Upper lobe of left lung (tissue), 6 donors: ENCODE data around the gene VAMP1. TPM values are rescaled to one million over a fixed set of nuclear protein-coding genes. Genes with fewer than 3 reads are reported as not detected.
"Not testable (repeated sequence)": the region's sequence is repeated elsewhere in the genome, so short reads cannot be mapped to it uniquely, and the experiment has no call there.

Source experiments
- ATAC-seq, 2 donors: fragments of 200-7000 bp; cut with Tn5 transposase; one replicate each; pipeline ENCODE4 v1.9.1; 2022; ENCODE audit warnings: mild to moderate bottlenecking in 2 of 2, moderate library complexity in 2 of 2; ENCODE audit not compliant: low FRiP score in 2 of 2
- DNase-seq, 2 donors: peaks; one replicate each; pipeline ENCODE4 v3.0.0-alpha.2; 2019 to 2020
- H3K27ac ChIP-seq, 4 donors: fragments of 200-600 bp; sonication (generic); one replicate each; pipeline ENCODE4 v1.5.1; 2016 to 2019
- H3K27me3 ChIP-seq, 4 donors: fragments of 200-600 bp; sonication (generic); one replicate each; pipeline ENCODE4 v1.5.1; 2017 to 2019
- H3K36me3 ChIP-seq, 4 donors: fragments of 200-600 bp; sonication (generic); one replicate each; pipeline ENCODE4 v1.5.1; 2016 to 2019
- H3K4me1 ChIP-seq, 4 donors: fragments of 200-600 bp; sonication (generic); one replicate each; pipeline ENCODE4 v1.5.1; 2018 to 2019
- H3K4me3 ChIP-seq, 4 donors: fragments of 200-600 bp; sonication (generic); one replicate each; pipeline ENCODE4 v1.5.1; 2017 to 2019; ENCODE audit warnings: mild to moderate bottlenecking in 2 of 4, moderate library complexity in 1 of 4
- H3K9me3 ChIP-seq, 4 donors: fragments of 200-600 bp; sonication (generic); one replicate each; pipeline ENCODE4 v1.5.1; 2018 to 2019
- CTCF ChIP-seq, 6 experiments: fragments of 450-650 bp in 4 of 6; fragments of 200-600 bp in 2 of 6; sonication (generic) in 2 of 6; IDR thresholded peaks; one replicate each; pipeline ENCODE4 v1.5.1; 2016 to 2019; ENCODE audit warnings: antibody characterized with exemption in 6 of 6
- EP300 ChIP-seq, 4 donors: sonication (generic); formaldehyde crosslinking; IDR thresholded peaks; one replicate each; pipeline ENCODE4 v1.5.1; 2017; ENCODE audit warnings: antibody characterized with exemption in 4 of 4, control low read depth in 2 of 4
- POLR2A ChIP-seq, 4 donors: fragments of 450-650 bp; IDR thresholded peaks; one replicate each; pipeline ENCODE4 v1.5.1; 2016 to 2017; ENCODE audit warnings: antibody characterized with exemption in 4 of 4, mild to moderate bottlenecking in 2 of 4
- POLR2AphosphoS5 ChIP-seq, 2 donors: sonication (generic); formaldehyde crosslinking; IDR thresholded peaks; one replicate each; pipeline ENCODE4 v1.5.1; 2017; ENCODE audit warnings: antibody characterized with exemption in 2 of 2
- WGBS, 2 donors: methylation state at CpG; one replicate each; pipeline ENCODE4 v1.1.5; 2017 to 2018; 5-methylcytosine and 5-hydroxymethylcytosine counted together
- total RNA-seq, 6 donors: library from RNA; depleted of rRNA in 4 of 6; stranded (reverse); fragments of >200 nt in 4 of 6; gene quantifications; one replicate each; pipeline versions ENCODE4 v1.1.0 to v1.2.1, GENCODE V29; 2016 to 2021
- donor health status: DM: no; HTN: no; CAD: no; lungs with moderate emphysema.
- donor health status: DM: no; HTN: yes; CAD: no; lungs with severe emphysema.

The VAMP1 gene
- total RNA-seq, 6 donors from 2014 or later: 4.6 to 25.1 (median 7.1) TPM

- no peak for ATAC-seq
- Histone ChIP-seq H3K27me3 (no peaks in the 10 kb centered on the region), H3K4me3 (no peak overlapping the region), H3K36me3 (no peaks in the 10 kb centered on the region), H3K4me1 (peaks cover 0 to 1% (median under 1%) of the 10 kb centered on the region in 4 donors), H3K9me3 (no peaks in the 10 kb centered on the region), H3K27ac (no peak overlapping the region)
- TF ChIP-seq POLR2A (IDR thresholded peaks at IDR 0.05) (no peak), POLR2AphosphoS5 (IDR thresholded peaks at IDR 0.05) (no peak), EP300 (IDR thresholded peaks at IDR 0.05) (no peak), CTCF (IDR thresholded peaks at IDR 0.05) (no peak)
- no peak for DNase-seq
- 42 to 60% methylated on average over 3 of the region's 3 CpGs for WGBS, 2 donors
Observed at GRCh38 chr12:6476489-6476888, 6.0 kb upstream of the VAMP1 start.

- not testable (repeated sequence) for H3K27ac ChIP-seq, ATAC-seq, H3K9me3 ChIP-seq, H3K36me3 ChIP-seq, H3K27me3 ChIP-seq, H3K4me1 ChIP-seq, H3K4me3 ChIP-seq
- 91 to 94% methylated on average over 20 to 39 of the region's 48 CpGs for WGBS, 2 donors
- DNase-seq: peak in 1 of 2 donors; percentile 77
Observed at GRCh38 chr12:6475233-6475975, 4.9 kb upstream of the VAMP1 start.

- no peak overlapping the region for H3K4me3 ChIP-seq
- H3K27me3 ChIP-seq: no peaks in the 10 kb centered on the region
- DNase-seq: no peak
- no peak for ATAC-seq
- no peak overlapping the region for H3K27ac ChIP-seq
- no peaks in the 10 kb centered on the region for H3K36me3 ChIP-seq
- WGBS, 2 donors: 88 to 93% methylated on average over 11 of the region's 11 CpGs
- peaks cover 13 to 32% (median 20%) of the 10 kb centered on the region in 4 donors for H3K4me1 ChIP-seq
- no peaks in the 10 kb centered on the region for H3K9me3 ChIP-seq
- TF ChIP-seq POLR2A (IDR thresholded peaks at IDR 0.05) (no peak), POLR2AphosphoS5 (IDR thresholded peaks at IDR 0.05) (no peak), EP300 (IDR thresholded peaks at IDR 0.05) (no peak), CTCF (IDR thresholded peaks at IDR 0.05) (no peak)
Observed at GRCh38 chr12:6472491-6472890, 2.0 kb upstream of the VAMP1 start.

- 71 to 92% methylated on average over 1 of the region's 1 CpG for WGBS, 2 donors
- Histone ChIP-seq H3K27me3 (no peaks in the 10 kb centered on the region), H3K4me1 (peaks cover 13 to 32% (median 20%) of the 10 kb centered on the region in 4 donors), H3K27ac (no peak overlapping the region), H3K9me3 (no peaks in the 10 kb centered on the region), H3K4me3 (no peak overlapping the region), H3K36me3 (no peaks in the 10 kb centered on the region)
- TF ChIP-seq CTCF (IDR thresholded peaks at IDR 0.05) (no peak), POLR2A (IDR thresholded peaks at IDR 0.05) (no peak)
- ATAC-seq (no peak), DNase-seq (no peak)
Observed at GRCh38 chr12:6471989-6472360, 1.5 kb upstream of the VAMP1 start.

- TF ChIP-seq CTCF (IDR thresholded peaks at IDR 0.05) (no peak), EP300 (IDR thresholded peaks at IDR 0.05) (no peak), POLR2A (IDR thresholded peaks at IDR 0.05) (no peak), POLR2AphosphoS5 (IDR thresholded peaks at IDR 0.05) (no peak)
- ATAC-seq: no peak
- H3K27ac ChIP-seq: peak overlapping the region; percentile 77 to 95 (median 90)
- H3K27me3 ChIP-seq: no peaks in the 10 kb centered on the region
- no peaks in the 10 kb centered on the region for H3K9me3 ChIP-seq
- peaks cover 13 to 36% (median 20%) of the 10 kb centered on the region in 4 donors for H3K4me1 ChIP-seq
- peaks cover 0 to 15% (median 3%) of the 10 kb centered on the region in 4 donors for H3K36me3 ChIP-seq
- H3K4me3 ChIP-seq: peak overlapping the region; percentile 48 to 76 (median 58)
- DNase-seq: no peak
- 32 to 54% methylated on average over 7 to 12 of the region's 16 CpGs for WGBS, 2 donors
Observed at GRCh38 chr12:6469609-6470374, 685 bp downstream of the VAMP1 start.
